Mammary epithelial cell (primary cell): ENCODE results near the gene SNX25.

Source experiments
- EZH2 ChIP-seq: IDR thresholded peaks from 2 replicates; pipeline ENCODE4 v1.6.1; 2012; ENCODE audit warnings: low read length, inconsistent platforms, borderline replicate concordance
- TF ChIP-seq, protein P1 (sequence below), 2 donors: IDR thresholded peaks in 1 of 2; conservative IDR thresholded peaks in 1 of 2; 2 replicates each; pipeline ENCODE4 v1.5.1; 2011 to 2012; ENCODE audit warnings: inconsistent platforms in 2 of 2, low read length in 2 of 2, mild to moderate bottlenecking in 2 of 2, control low read depth in 1 of 2, low read depth in 1 of 2; ENCODE audit not compliant: insufficient read depth in 1 of 2; ENCODE audit errors: extremely low read depth in 1 of 2

DNA sequence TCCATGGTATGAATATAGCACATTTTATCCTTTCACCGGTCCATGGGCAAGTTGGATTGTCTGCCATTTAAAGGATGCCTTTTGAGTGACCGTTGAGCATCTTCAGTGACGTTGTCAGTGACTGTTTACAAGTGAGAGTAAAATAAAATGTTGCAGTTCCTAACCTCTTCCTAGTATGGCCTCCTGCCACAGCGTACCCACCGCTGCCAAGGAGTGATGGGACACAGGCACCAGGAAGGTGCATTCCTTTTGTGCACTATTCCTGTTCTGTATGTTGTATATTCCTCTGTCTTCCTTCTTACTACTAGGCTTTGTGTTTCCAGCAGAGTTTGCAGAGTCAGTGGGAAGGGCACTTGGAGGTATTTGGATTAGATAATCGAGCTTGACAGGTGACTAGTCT lies 61.5 kb downstream of the SNX25 start:
- TF ChIP-seq, protein P1, sequence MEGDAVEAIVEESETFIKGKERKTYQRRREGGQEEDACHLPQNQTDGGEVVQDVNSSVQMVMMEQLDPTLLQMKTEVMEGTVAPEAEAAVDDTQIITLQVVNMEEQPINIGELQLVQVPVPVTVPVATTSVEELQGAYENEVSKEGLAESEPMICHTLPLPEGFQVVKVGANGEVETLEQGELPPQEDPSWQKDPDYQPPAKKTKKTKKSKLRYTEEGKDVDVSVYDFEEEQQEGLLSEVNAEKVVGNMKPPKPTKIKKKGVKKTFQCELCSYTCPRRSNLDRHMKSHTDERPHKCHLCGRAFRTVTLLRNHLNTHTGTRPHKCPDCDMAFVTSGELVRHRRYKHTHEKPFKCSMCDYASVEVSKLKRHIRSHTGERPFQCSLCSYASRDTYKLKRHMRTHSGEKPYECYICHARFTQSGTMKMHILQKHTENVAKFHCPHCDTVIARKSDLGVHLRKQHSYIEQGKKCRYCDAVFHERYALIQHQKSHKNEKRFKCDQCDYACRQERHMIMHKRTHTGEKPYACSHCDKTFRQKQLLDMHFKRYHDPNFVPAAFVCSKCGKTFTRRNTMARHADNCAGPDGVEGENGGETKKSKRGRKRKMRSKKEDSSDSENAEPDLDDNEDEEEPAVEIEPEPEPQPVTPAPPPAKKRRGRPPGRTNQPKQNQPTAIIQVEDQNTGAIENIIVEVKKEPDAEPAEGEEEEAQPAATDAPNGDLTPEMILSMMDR (conservative IDR thresholded peaks at IDR 0.05 in 1 of 2, IDR thresholded peaks at IDR 0.05 in 1 of 2; ENCODE audit: extremely low read depth in 1 of 2, insufficient read depth in 1 of 2, low read depth in 1 of 2, low read length in 2 of 2), result no peak
- TF ChIP-seq EZH2, result no peak
